Measurements from ENCODE around the gene GRK3.
"Not testable (repeated sequence)": the region's sequence is repeated elsewhere in the genome, so short reads cannot be mapped to it uniquely, and the experiment has no call there.

Gene GRK3

DNA sequence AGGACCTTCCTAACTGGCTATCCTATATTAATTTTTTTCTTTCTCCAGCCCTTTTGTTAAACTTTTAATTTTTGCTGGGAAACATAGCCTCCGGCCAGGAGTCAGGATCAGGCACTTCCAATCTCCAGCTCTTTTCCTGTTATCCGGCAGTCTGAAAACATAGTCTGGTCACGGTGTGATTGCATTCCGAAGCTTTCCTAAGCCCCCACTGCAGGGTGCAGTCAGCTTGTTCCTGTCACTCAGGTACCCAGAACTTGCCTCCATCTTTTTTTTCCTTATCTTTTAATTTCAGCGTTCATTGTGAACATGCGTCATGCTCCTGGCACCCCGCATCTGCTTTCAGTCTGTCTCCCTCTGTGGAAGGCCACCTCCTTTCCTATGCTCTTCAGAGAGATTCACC lies 59.4 kb downstream of the GRK3 start:
- no peak for DNase-seq (ENCODE audit: low read depth in 1 of 2, low spot score in 1 of 2)

GRCh38 chr22:25624476-25624875 lies 60.0 kb downstream of the GRK3 start:
- no peak for DNase-seq (ENCODE audit: low read depth in 1 of 2, low spot score in 1 of 2)

GRCh38 chr22:25625747-25626623 lies 61.5 kb downstream of the GRK3 start:
- not testable (repeated sequence) for DNase-seq (ENCODE audit: low read depth in 1 of 2, low spot score in 1 of 2)

- no peak for DNase-seq (ENCODE audit: low read depth in 1 of 2, low spot score in 1 of 2)
Measured at GRCh38 chr22:25626624-25626990, 62.1 kb downstream of the GRK3 start.

- no peak for DNase-seq (ENCODE audit: low read depth in 1 of 2, low spot score in 1 of 2)
Measured at GRCh38 chr22:25627271-25627852, 62.9 kb downstream of the GRK3 start.

DNA sequence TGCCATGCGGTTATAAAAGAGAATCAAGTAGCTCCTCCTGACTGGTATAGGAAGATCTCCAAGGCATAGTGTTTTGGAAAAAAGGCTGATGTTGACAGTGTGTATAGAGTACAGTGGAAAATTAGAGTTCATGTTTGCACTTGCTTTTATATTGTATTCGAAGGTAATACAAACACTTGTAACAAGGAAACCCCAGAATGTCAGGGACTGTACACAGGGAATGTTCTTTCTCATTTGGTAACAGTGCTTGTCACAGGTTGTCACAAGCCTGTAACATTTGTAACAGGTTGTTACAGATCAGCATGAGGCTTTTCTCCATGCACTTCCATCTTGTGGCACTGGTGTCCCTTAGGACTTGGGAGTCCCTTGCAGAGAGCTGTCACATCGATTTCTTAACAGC lies 64.0 kb downstream of the GRK3 start:
- DNase-seq (ENCODE audit: low read depth in 1 of 2, low spot score in 1 of 2): no peak

- no peak for DNase-seq (ENCODE audit: low read depth in 1 of 2, low spot score in 1 of 2)
Measured at GRCh38 chr22:25629613-25630012, 65.1 kb downstream of the GRK3 start.

DNA sequence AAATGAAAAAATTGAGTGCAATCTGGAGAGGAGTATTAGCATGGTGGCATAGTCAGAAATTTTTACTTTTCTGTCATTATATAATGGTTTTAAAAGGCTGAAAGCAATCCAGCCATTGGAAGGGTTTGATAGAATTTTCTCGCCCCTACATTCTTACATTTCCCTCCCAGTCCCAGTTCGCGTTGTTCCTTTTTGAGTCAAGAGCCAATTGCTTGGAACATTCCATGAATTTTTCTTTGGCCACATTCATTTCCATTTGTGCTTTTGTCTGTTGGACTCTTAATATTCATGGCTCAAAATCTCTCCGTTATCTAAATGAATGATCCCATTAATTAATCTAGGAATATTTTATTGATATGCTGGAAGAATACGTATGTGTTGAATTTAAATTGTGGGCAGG lies 66.0 kb downstream of the GRK3 start:
- DNase-seq (ENCODE audit: low read depth in 1 of 2, low spot score in 1 of 2): no peak

DNA sequence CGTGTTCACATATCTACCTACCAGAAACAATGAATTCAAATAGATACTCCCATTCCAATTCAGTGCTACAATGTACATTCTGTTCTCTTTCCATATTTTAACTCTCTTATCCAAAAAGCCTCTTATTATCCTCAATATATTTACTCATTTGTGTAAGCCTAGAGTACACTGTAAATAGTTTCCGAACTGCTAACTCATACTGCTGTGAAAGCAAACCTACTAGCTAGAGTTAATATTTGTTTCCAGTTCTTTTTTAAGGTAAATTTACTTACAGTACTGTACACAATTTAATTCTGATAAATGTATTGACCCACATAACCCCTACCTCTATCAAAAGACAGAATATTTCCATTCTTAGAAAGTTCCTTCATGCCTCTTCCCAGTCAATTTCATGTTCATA lies 71.8 kb downstream of the GRK3 start:
- no peak for DNase-seq (ENCODE audit: low read depth in 1 of 2, low spot score in 1 of 2)

DNA sequence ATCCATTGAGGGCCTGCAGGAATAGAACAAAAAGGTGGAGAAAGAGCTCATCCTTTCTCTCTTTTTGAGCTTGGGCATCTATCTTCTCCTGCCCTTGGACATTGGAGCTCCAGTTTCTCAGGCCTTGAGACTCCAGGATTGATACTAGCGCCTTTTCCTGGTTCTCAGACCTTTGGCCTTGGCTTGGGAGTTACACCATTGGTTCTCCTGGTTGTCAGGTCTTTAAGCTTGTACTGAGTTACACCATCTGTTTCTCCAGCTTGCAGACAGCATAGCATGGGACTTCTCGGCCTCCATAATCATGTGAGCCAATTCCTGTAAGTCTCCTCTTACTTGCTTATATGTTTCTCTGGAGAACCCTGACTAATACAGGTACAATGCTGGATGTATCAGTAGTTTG lies 72.6 kb downstream of the GRK3 start:
- no peak for DNase-seq (ENCODE audit: low read depth in 1 of 2, low spot score in 1 of 2)

DNA sequence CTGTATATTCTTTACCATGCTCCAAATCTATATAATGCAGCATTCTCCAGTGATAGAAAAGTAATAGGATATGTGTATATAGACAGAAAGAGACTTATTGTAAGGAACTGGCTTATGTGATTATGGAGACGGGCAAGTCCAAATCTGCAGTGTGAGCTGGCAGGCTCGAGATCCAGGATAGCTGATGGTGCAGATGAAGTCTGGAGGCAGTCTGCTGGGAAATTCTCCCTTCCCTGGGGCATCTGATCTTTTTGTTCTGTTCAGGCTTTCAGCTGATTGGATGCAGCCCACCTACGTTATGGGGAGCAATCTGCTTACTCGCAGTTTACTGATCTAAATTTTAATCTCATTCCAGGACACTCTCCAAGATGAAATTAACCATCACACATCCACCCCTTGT lies 73.2 kb downstream of the GRK3 start:
- no peak for DNase-seq (ENCODE audit: low read depth in 1 of 2, low spot score in 1 of 2)

DNA sequence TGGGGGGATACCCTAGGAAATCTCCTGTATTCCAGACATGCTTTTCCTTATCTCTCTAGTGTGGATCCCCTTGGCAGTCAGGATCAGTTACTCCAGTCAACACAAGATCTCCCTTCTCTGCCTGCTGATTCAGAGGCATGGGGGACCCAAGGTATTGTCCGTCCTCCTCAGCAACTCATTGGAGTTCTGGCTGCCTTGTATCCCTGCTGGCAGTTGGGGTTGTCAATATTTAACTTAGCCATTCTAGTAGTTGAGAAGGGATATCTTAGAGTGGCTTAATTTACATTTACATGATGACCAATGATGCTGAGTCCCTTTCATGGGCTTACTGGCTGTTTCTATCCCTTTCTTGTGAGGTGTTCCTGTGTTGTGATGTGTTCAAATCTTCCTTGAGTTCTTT lies 74.2 kb downstream of the GRK3 start:
- DNase-seq (ENCODE audit: low read depth in 1 of 2, low spot score in 1 of 2): no peak

GRCh38 chr22:25641650-25642049 lies 77.2 kb downstream of the GRK3 start:
- DNase-seq (ENCODE audit: low read depth in 1 of 2, low spot score in 1 of 2): no peak

GRCh38 chr22:25643232-25644000 lies 78.9 kb downstream of the GRK3 start:
- no peak for DNase-seq (ENCODE audit: low read depth in 1 of 2, low spot score in 1 of 2)

DNA sequence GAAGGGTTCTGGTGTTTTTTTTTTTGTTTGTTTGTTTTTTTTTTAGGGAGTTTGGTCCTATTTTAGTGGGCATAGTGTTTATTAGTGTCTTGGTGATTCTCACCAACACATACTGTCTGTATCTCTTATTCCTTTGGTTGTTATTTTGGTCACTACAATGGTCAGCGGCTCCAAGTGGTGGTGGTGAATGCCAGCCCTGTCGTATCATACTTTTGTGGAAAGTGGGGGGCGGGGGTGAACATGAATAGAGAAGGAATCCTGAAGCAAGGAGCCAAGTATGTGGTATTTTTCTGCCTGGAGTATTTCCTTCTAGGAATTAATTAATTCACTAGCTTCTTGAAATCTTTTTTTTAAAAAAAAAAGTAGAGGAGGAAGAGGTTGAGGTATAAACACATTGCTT lies 79.6 kb downstream of the GRK3 start:
- DNase-seq (ENCODE audit: low read depth in 1 of 2, low spot score in 1 of 2): no peak

- no peak for DNase-seq (ENCODE audit: low read depth in 1 of 2, low spot score in 1 of 2)
Measured at GRCh38 chr22:25645266-25645665, 80.8 kb downstream of the GRK3 start.

DNA sequence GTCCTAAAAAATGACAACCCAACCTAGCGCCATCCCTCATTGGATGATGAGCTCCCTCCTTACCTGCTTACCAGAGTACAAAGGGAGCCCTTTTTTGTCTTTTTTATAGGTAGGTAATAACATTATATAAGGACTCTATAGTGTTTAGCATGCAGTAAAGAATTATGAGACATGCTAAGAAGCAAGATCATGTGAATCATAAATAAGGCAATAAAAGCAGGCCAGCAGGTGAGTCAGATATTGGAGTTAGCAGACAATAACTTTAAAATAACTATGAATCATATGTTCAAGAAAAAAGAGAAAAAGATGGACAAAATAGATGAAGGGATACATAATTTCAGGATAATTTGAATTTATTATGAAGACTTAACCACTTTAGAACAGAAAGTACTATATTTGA lies 81.5 kb downstream of the GRK3 start:
- no peak for DNase-seq (ENCODE audit: low read depth in 1 of 2, low spot score in 1 of 2)

DNA sequence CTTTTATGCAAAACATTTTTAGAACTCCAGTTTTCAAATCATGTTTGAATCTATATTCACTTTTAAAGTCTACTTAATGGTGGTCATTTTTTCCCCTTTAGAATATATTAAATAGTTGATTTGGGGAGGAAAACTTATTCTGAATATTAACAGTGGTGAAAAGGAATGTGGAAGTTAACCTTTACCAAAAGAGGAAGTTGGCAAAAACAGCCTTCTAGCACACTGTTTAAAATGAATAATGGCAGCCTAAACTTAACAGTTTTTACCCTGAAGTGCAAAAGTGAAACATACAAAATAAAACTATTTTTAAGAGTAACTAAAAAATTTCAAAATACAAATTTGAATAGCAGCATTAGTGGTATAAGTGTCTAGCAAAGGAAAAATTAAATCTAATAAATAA lies 86.4 kb downstream of the GRK3 start:
- DNase-seq (ENCODE audit: low read depth in 1 of 2, low spot score in 1 of 2): no peak

- DNase-seq (ENCODE audit: low read depth in 1 of 2, low spot score in 1 of 2): no peak
Measured at GRCh38 chr22:25651332-25652085, 87.0 kb downstream of the GRK3 start.

DNA sequence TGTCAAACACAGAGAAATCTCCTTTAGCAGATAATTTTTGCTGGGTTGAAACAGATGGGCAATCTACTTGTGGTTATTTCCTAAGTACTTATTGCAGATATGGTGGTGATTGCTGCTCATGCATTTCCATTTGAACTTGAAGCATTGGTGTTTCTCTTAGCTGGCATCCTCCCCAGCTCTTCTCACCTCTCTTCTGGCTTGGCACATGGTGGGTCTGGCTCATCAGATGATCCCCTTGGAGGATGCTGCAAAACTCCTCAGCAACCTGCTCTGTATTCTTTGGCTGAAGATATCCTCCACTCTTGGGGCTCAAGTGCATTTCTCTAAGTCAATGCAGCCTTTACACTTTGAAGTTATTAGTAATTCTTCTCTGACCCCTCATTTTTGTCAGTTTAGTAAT lies 90.2 kb downstream of the GRK3 start:
- DNase-seq (ENCODE audit: low read depth in 1 of 2, low spot score in 1 of 2): no peak

DNA sequence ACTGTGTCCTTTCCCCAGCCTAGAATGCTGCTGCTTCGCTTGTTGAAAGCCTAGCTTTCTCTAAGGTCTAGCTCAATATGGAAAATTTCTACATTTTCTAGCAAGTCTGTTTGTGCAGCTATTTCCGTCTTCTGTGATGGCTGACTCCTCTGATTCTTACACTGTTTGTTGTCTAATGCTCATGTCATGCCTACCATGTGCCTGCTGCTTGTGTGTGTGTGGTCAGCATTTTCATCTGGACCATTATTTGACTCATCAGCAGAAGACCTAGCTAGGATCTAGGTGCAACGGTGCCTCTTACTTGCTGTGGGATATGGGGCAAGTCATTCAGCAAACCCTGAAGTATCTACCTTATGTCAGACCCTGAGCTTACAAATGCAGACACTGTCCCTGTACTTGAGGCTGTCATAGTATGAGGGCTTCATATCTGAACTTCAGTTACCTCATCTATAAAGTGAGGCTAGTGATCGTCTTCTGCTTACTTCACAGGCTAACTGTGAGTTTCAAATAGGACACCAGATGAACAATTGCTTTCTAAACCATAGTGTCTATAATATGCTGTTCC lies 91.0 kb downstream of the GRK3 start:
- no peak for DNase-seq (ENCODE audit: low read depth in 1 of 2, low spot score in 1 of 2)
